Right forelimb (tissue), 1 donor: Measurements from ENCODE around the gene PVR.
"Not testable (repeated sequence)": the region's sequence is repeated elsewhere in the genome, so short reads cannot be mapped to it uniquely, and the experiment has no call there.

ENCODE experiments used
- DNase-seq: peaks from one replicate; pipeline ENCODE4 v3.0.0-alpha.2; 2018

The PVR gene

GRCh38 chr19:44647144-44647543 is 3.4 kb downstream of the PVR start:
- no peak for DNase-seq

- no peak for DNase-seq
Observed at GRCh38 chr19:44648631-44649251, 5.0 kb downstream of the PVR start.

GRCh38 chr19:44649578-44650145 is 6.0 kb downstream of the PVR start:
- no peak for DNase-seq

- no peak for DNase-seq
Observed at GRCh38 chr19:44653343-44653742, 9.6 kb downstream of the PVR start.

- peak; percentile 66 for DNase-seq
Observed at GRCh38 chr19:44653977-44654774, 10.5 kb downstream of the PVR start.

GRCh38 chr19:44657211-44657921 is 13.7 kb downstream of the PVR start:
- peak; percentile 69 for DNase-seq

- no peak for DNase-seq
Observed at GRCh38 chr19:44658069-44658733, 14.5 kb downstream of the PVR start.

GRCh38 chr19:44660081-44660480 is 16.4 kb downstream of the PVR start:
- DNase-seq, result no peak

GRCh38 chr19:44661205-44661604 is 17.5 kb downstream of the PVR start:
- DNase-seq, result no peak

- DNase-seq, result no peak
Observed at GRCh38 chr19:44661904-44662303, 18.2 kb downstream of the PVR start.

GRCh38 chr19:44662691-44663385 is 19.1 kb downstream of the PVR start:
- DNase-seq, result no peak

- no peak for DNase-seq
Observed at GRCh38 chr19:44663996-44664395, 20.3 kb downstream of the PVR start.

GRCh38 chr19:44664976-44665375 is 21.3 kb downstream of the PVR start:
- no peak for DNase-seq

- DNase-seq, result no peak
Observed at GRCh38 chr19:44666852-44667556, 23.3 kb downstream of the PVR start.

GRCh38 chr19:44668985-44669764 is 25.5 kb downstream of the PVR start:
- no peak for DNase-seq

GRCh38 chr19:44670027-44670426 is 26.3 kb downstream of the PVR start:
- DNase-seq, result not testable (repeated sequence)

GRCh38 chr19:44671400-44671799 is 27.7 kb downstream of the PVR start, which contains the start of gene CEACAM19:
CEACAM19 (plus strand) TSS chr19:44671482; CDS start chr19:44671932, 450 bp downstream.
- no peak for DNase-seq

GRCh38 chr19:44672226-44672625 is 28.5 kb downstream of the PVR start:
- DNase-seq, result no peak

- DNase-seq, result no peak
Observed at GRCh38 chr19:44673510-44673909, 29.8 kb downstream of the PVR start.

- no peak for DNase-seq
Observed at GRCh38 chr19:44675521-44675920, 31.8 kb downstream of the PVR start.
